ENCODE data around the gene RBM14. TPM values are rescaled to one million over a fixed set of nuclear protein-coding genes. Genes with fewer than 3 reads are reported as not detected.
"Not testable (repeated sequence)": the region's sequence is repeated elsewhere in the genome, so short reads cannot be mapped to it uniquely, and the experiment has no call there.

Gene RBM14
- total RNA-seq, 2 experiments from 2014 or later, result 122 to 137 TPM

DNA sequence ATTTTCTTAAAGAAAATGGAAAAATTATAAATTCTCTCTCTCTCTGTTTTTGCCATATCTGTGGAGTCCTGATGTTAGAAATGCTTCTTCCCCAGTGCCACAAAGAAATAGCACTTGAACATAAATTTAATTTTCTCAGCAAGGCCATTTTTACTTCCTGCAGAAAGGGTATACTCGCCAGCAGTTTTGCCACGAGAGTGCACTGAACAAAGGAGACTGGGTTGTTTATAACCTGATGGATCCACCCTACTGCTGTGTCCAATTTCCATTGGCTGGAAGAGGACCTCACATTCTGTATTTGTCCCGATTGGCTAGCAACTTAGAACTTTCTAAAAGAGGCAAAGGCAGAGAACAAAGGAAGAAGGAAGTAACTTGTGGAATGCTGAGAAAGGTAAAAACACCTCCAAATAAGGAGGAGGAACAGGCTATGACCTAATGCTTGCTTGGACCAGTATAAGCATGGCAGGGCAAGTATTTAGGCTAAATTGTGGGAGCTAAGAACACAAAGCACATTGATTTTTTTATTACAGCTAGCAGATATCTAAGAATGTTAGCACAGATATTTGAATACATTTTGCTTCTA lies 33.8 kb upstream of the RBM14 start:
- intact Hi-C loops (cut with DNase I, micrococcal nuclease); POLR2A ChIA-PET; H3K9me3 Mint-ChIP-seq (ENCODE audit: low read depth); H3K27ac Mint-ChIP-seq; DNase-seq; H3K36me3 Mint-ChIP-seq (ENCODE audit: low read depth); ATAC-seq; H3K27me3 Mint-ChIP-seq; H3K4me3 Mint-ChIP-seq: not testable (repeated sequence)
- CTCF ChIA-PET, result interaction anchor here (0.9 kb wide), 1 partner anchor 10 kb away, joined by 3 read pairs; the partner anchor contains the start of genes CCDC87 and CCS
- peaks cover 16% of the 10 kb centered on the region for H3K4me1 Mint-ChIP-seq

DNA sequence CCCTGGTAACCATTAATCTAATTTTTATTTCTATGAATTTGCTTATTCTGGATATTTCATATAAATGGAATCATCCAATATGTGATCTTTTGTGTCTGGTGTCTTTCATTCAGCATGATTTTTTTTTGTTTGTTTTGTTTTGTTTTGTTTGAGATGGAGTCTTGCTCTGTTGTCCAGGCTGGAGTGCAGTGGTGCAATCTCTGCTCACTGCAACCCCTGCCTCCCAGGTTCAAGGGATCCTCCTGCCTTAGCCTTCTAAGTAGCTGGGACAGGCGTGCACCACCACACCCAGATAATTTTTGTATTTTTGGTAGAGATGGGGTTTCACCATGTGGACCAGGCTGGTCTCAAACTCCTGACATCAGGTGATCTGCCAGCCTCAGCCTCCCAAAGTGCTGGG lies 31.0 kb upstream of the RBM14 start:
- H3K27me3 Mint-ChIP-seq; H3K9me3 Mint-ChIP-seq (ENCODE audit: low read depth); ATAC-seq; H3K4me1 Mint-ChIP-seq; H3K27ac Mint-ChIP-seq; intact Hi-C loops (cut with DNase I, micrococcal nuclease); POLR2A ChIA-PET; H3K36me3 Mint-ChIP-seq (ENCODE audit: low read depth); DNase-seq; H3K4me3 Mint-ChIP-seq; CTCF ChIA-PET: not testable (repeated sequence)

DNA sequence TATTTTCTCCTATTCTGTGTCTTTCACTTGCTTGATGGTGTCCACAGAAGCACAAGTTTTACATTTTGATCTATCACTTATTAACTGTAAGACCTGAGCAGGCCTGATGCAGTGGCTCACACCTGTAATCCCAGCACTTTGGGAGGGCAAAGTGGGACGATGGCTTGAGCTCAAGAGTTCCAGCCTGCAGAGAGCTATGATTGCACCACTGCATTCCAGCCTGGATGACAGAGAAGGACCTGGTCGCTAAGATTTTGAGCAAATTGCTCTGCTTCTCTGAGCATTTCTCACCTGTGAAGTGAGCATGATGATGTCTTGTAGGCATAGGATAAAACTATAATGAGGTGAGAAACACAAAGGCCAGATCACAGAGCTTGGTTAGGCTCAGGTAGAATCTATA lies 30.3 kb upstream of the RBM14 start:
- no peak overlapping the region for H3K4me3 Mint-ChIP-seq
- CTCF ChIA-PET, result interaction anchor here (0.7 kb wide), 1 partner anchor 78 kb away, joined by 3 read pairs; no protein-coding TSS in a partner anchor
- H3K4me1 Mint-ChIP-seq, result peaks cover under 1% of the 10 kb centered on the region
- no peak overlapping the region for H3K27ac Mint-ChIP-seq
- POLR2A ChIA-PET, result interaction anchor here (0.6 kb wide), 1 partner anchor 36 kb away, joined by 10 read pairs; no protein-coding TSS in a partner anchor
- DNase-seq (no peak), ATAC-seq (no peak)
- peaks cover 4% of the 10 kb centered on the region for H3K9me3 Mint-ChIP-seq (ENCODE audit: low read depth)
- intact Hi-C loops (cut with DNase I, micrococcal nuclease), result no loop called here
- H3K36me3 Mint-ChIP-seq (ENCODE audit: low read depth), result no peaks in the 10 kb centered on the region
- H3K27me3 Mint-ChIP-seq, result no peaks in the 10 kb centered on the region

DNA sequence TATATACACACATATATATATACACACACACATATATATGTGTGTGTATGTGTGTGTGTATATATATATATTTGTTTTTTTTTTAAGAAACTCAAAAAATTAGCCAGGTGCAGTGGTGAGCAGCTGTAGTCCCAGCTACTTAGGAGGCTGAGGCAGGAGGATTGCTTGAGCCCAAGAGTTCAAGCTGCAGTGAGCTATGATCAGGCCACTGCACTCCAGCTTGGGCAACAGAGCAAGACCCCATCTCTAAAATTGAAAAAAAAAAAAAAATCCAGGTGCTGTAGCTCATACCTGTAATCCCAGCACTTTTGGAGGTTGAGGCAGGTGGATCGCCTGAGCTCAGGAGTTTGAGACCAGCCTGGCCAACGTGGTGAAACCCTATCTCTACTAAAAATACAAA lies 27.1 kb upstream of the RBM14 start:
- intact Hi-C loops (cut with DNase I, micrococcal nuclease); ATAC-seq; H3K4me3 Mint-ChIP-seq; DNase-seq; H3K9me3 Mint-ChIP-seq (ENCODE audit: low read depth); H3K27ac Mint-ChIP-seq; H3K36me3 Mint-ChIP-seq (ENCODE audit: low read depth); H3K4me1 Mint-ChIP-seq; H3K27me3 Mint-ChIP-seq: not testable (repeated sequence)
- POLR2A ChIA-PET, result interaction anchor here (0.6 kb wide), 1 partner anchor 548 kb away, joined by 3 read pairs; no protein-coding TSS in a partner anchor
- CTCF ChIA-PET, result interaction anchor here (0.7 to 1.5 kb wide), 4 partner anchors 10 to 245 kb away, joined by 3 to 5 read pairs (median 4); partner anchors contain the start of gene RBM4B

DNA sequence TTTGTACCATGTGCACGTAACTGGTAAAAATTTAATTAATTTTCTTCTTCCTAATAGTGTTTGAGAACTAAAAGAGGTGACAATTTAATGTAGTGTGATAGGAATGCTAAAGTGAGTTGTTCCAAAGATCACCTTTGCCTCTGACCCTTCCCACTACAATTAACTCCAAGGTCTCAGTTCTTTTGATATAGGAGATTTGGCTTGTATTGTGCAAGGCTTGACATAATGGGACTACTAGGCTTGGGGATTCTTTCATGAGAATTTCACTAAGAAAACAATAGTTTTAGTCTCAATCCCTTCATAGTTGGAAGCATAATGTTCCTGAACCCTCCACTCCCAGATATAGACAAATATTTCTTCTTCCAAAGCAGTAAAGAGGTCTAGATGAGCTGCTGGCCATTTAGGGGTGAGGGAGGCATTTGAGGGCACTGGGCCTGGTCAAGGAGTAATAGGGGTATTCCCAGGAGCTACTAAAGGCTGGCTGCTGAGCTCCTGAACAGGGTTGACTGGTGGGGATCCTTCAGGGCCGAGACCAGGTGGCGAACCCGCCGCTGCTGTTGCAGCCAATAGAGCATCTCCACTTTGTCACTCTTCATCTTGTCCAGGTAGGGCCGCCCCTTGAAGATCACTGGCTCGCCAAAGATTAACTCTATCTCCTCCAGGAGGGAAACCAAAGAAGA lies 26.3 kb upstream of the RBM14 start:
- no peak for ATAC-seq
- intact Hi-C loops (cut with DNase I, micrococcal nuclease), result loop anchor here in 1 of 2 experiments (5.0 kb wide), 1 partner anchor 588 kb away; the partner anchor contains the start of genes BANF1 and EIF1AD

DNA sequence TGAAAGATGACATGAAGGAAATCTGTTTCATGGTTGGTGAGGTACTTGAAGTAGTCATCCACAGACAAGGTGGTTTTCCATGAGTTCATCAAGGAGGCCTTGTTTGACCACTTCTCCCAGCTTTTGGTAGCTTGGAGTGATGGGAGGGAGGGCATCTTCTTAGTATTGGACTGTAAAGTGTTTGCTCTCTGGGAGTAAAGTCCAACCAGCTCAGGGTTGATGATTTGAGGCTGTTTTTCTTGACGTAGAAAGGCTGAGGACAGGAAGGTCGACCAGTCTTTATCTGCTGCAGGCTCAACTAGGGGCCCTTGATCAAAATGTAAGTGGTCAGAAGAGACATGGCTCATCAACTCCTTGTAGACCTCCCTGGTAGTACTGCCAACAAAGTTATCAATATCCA lies 25.3 kb upstream of the RBM14 start:
- no peak overlapping the region for H3K4me3 Mint-ChIP-seq
- intact Hi-C loops (cut with DNase I, micrococcal nuclease), result loop anchor here in 1 of 2 experiments (5.0 kb wide), 1 partner anchor 589 kb away; the partner anchor contains the start of genes BANF1 and EIF1AD
- POLR2A ChIA-PET, result no interaction called here

More for the DNA sequence above, 26.3 kb upstream of the RBM14 start:
- Mint-ChIP-seq H3K36me3 (ENCODE audit: low read depth) (no peaks in the 10 kb centered on the region), H3K27ac (no peak overlapping the region), H3K27me3 (no peaks in the 10 kb centered on the region), H3K4me3 (no peak overlapping the region), H3K4me1 (peaks cover 15% of the 10 kb centered on the region), H3K9me3 (ENCODE audit: low read depth) (no peaks in the 10 kb centered on the region)
- no peak for DNase-seq
- ChIA-PET CTCF (interaction anchor here (0.7 to 3.3 kb wide), 10 partner anchors 9 to 244 kb away, joined by 3 to 24 read pairs (median 4); partner anchors contain the start of genes CTSF and RBM4B), POLR2A (interaction anchor here (0.6 kb wide), 1 partner anchor 549 kb away, joined by 3 read pairs; no protein-coding TSS in a partner anchor)

DNA sequence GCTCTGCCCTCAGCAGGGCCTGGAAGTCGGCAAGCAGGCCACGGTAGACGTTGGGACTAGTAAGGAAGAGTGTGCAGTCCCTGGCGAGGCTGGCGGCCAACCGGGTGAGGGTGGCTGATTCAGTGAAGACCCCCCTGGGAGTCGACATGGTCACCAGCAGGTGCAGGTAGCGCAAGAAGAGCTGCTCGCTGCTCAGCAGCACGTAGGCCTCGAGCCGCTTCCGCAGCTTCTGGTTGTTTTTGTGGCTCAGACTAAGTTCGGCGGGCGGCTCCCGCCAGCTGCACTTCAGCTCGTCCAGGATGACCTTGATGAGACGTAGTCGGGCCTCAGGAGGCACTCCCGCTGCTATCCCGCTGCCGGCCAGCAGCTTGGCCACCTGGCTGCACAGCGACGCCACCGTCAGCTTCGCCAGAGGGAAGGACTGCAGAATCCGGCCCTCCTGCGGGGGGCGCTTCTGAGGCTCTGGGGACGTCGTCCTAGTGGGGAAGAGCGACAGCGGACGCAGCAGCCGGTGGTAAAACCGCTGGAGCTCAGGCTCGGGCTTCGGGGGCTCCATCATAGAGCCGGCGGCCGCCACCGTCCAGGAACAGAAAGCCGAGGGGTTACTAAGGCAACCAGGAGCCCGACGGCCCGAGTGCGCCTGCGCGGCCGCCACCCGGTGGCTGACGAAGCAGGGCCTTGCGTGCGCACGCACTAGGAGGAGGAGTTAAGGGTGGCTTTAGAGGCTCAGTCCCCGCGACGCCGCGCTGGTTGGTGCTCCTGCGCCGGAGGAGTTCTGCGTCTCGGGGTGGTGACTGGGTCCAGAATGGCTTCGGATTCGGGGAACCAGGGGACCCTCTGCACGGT lies 23.8 kb upstream of the RBM14 start, which contains the start of the genes CCDC87 and CCS:
Gene CCDC87 (minus strand): TSS at position 607 of the 846 bp plus-strand sequence. CDS start 48 bp downstream, at position 559.
Gene CCS (plus strand): TSS at position 729 of the 846 bp plus-strand sequence. CDS start 77 bp downstream, at position 806.
- ChIA-PET CTCF (interaction anchor here (0.6 to 3.3 kb wide), 14 partner anchors 10 to 284 kb away, joined by 3 to 24 read pairs (median 4); partner anchors contain the start of genes MRPL11, RBM4B and ZDHHC24), POLR2A (interaction anchor here (1.0 to 2.6 kb wide), 3 partner anchors 24 to 46 kb away, joined by 4 to 20 read pairs (median 10); partner anchors contain the start of genes RBM14 and RBM4)
- peak within 1 kb of the TSS; percentile 93 for H3K4me3 Mint-ChIP-seq
- peak; percentile 99 for DNase-seq
- ATAC-seq, result peak; percentile 100
- peaks cover 19% of the 10 kb centered on the region for H3K4me1 Mint-ChIP-seq
- no peaks in the 10 kb centered on the region for H3K27me3 Mint-ChIP-seq
- H3K27ac Mint-ChIP-seq, result peak within 1 kb of the TSS; percentile 98
- intact Hi-C loops (cut with DNase I, micrococcal nuclease), result loop anchor here (1.0 to 5.0 kb wide), 14 partner anchors 24 to 590 kb away; partner anchors contain the start of genes RBM14 (in 2 of the 2), RBM4 (in 2 of the 2), RBM4B (in 2 of the 2) and RCE1 (in 2 of the 2)
- H3K9me3 Mint-ChIP-seq (ENCODE audit: low read depth), result no peaks in the 10 kb centered on the region
- H3K36me3 Mint-ChIP-seq (ENCODE audit: low read depth), result no peaks in the 10 kb centered on the region

More for the DNA sequence above, 25.3 kb upstream of the RBM14 start:
- DNase-seq (no peak), ATAC-seq (no peak)
- no peaks in the 10 kb centered on the region for H3K27me3 Mint-ChIP-seq
- peaks cover 19% of the 10 kb centered on the region for H3K4me1 Mint-ChIP-seq
- no peaks in the 10 kb centered on the region for H3K9me3 Mint-ChIP-seq (ENCODE audit: low read depth)
- CTCF ChIA-PET, result interaction anchor here (1.2 to 3.3 kb wide), 6 partner anchors 10 to 177 kb away, joined by 3 to 24 read pairs (median 6); partner anchors contain the start of genes CTSF and RBM4B
- H3K27ac Mint-ChIP-seq, result no peak overlapping the region
- H3K36me3 Mint-ChIP-seq (ENCODE audit: low read depth), result no peaks in the 10 kb centered on the region

DNA sequence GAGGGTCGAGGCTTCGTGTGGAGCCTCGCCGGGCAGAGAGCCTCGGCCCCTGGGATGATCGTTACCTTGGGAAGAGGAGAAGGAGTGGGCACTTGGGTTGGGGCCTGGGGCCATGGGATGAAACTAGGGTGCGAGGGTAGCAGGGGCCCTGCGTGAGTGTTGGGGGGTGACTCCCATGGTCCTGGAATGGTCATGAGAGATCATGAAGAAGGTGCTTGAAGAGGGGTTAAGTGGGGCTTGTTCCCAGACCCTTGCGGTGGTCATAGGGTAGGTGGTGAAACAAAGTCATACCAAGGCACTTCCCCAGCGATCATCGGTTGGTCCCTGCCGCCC lies 23.2 kb upstream of the RBM14 start:
- CTCF ChIA-PET, result interaction anchor here (1.0 to 2.9 kb wide), 5 partner anchors 10 to 84 kb away, joined by 3 to 24 read pairs (median 4); partner anchors contain the start of gene RBM4B
- peak; percentile 12 for ATAC-seq
- peaks cover 19% of the 10 kb centered on the region for H3K4me1 Mint-ChIP-seq
- no peaks in the 10 kb centered on the region for H3K36me3 Mint-ChIP-seq (ENCODE audit: low read depth)
- no peaks in the 10 kb centered on the region for H3K9me3 Mint-ChIP-seq (ENCODE audit: low read depth)
- intact Hi-C loops (cut with DNase I, micrococcal nuclease), result loop anchor here (1.0 to 5.0 kb wide), 14 partner anchors 23 to 591 kb away; partner anchors contain the start of genes RBM14 (in 2 of the 2), RBM4 (in 2 of the 2), RBM4B (in 2 of the 2) and RCE1 (in 2 of the 2)
- POLR2A ChIA-PET, result interaction anchor here (0.8 to 2.6 kb wide), 4 partner anchors 23 to 45 kb away, joined by 4 to 20 read pairs (median 9); partner anchors contain the start of genes RBM14 and RBM4
- DNase-seq, result no peak
- H3K27ac Mint-ChIP-seq, result peak overlapping the region; percentile 98
- H3K4me3 Mint-ChIP-seq, result peak overlapping the region; percentile 93
- H3K27me3 Mint-ChIP-seq, result no peaks in the 10 kb centered on the region

DNA sequence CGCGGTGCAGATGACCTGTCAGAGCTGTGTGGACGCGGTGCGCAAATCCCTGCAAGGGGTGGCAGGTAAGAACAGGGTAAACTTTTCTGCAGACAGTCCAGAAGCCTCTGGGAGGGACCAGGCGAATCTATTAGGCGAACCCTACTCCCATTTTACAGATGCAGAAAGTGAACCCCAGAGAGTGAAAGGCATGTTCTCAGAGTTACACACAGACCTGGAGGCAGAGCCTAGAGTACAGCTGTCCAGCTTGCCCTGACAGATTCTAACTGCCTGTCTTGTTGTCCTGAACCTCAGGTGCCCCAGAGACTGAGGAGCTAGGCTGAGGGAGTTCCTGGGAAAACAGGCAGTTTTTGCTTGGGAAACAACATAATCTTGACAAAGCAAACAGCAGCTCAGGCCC lies 22.8 kb upstream of the RBM14 start:
- ChIA-PET CTCF (interaction anchor here (1.0 to 2.0 kb wide), 2 partner anchors 12 to 52 kb away, joined by 3 to 10 read pairs; no protein-coding TSS in a partner anchor), POLR2A (interaction anchor here (0.7 to 2.6 kb wide), 4 partner anchors 33 to 49 kb away, joined by 4 to 20 read pairs (median 8); partner anchors contain the start of gene RBM4)
- Mint-ChIP-seq H3K4me1 (peaks cover 19% of the 10 kb centered on the region), H3K4me3 (peak overlapping the region; percentile 93), H3K27me3 (no peaks in the 10 kb centered on the region), H3K27ac (peak overlapping the region; percentile 98), H3K9me3 (ENCODE audit: low read depth) (no peaks in the 10 kb centered on the region), H3K36me3 (ENCODE audit: low read depth) (no peaks in the 10 kb centered on the region)
- intact Hi-C loops (cut with DNase I, micrococcal nuclease), result loop anchor here (1.0 to 5.0 kb wide), 14 partner anchors 23 to 591 kb away; partner anchors contain the start of genes RBM14 (in 2 of the 2), RBM4 (in 2 of the 2), RBM4B (in 2 of the 2) and RCE1 (in 2 of the 2)
- ATAC-seq (no peak), DNase-seq (no peak)
